SK-N-SH treated with all-trans-retinoic acid at 6 μM for 48 hours (cell line): Measurements from ENCODE around the gene MKKS.

ENCODE experiments used
- ARNTL ChIP-seq: fragments of 450-650 bp; formaldehyde crosslinking; IDR thresholded peaks from 2 replicates; pipeline ENCODE4 v1.5.0; 2020; ENCODE audit warnings: low read depth, mild to moderate bottlenecking, moderate library complexity, borderline replicate concordance
- CREB5 ChIP-seq: fragments of 250-450 bp; sonication (Bioruptor Pico); IDR thresholded peaks from 2 replicates; pipeline ENCODE4 v1.5.1; 2020; ENCODE audit warnings: low read depth, mild to moderate bottlenecking, moderate library complexity
- ISL1 ChIP-seq: fragments of 250-450 bp; sonication (Bioruptor Pico); IDR thresholded peaks from 2 replicates; pipeline ENCODE4 v2.1.2; 2022; ENCODE audit warnings: mild to moderate bottlenecking, moderate library complexity
- RARB ChIP-seq: fragments of 250-450 bp; sonication (Bioruptor Pico); IDR thresholded peaks from 2 replicates; pipeline ENCODE4 v1.8.0; 2021; ENCODE audit warnings: mild to moderate bottlenecking, moderate library complexity
- ZNF565 ChIP-seq: fragments of 450-650 bp; formaldehyde crosslinking; conservative IDR thresholded peaks from 2 replicates; pipeline ENCODE4 v1.5.0; 2020; ENCODE audit warnings: low read depth, mild to moderate bottlenecking, moderate library complexity
- TF ChIP-seq, protein P1 (sequence below): fragments of 250-450 bp; sonication (Bioruptor Pico); IDR thresholded peaks from 2 replicates; pipeline ENCODE4 v1.5.1; 2021; ENCODE audit warnings: mild to moderate bottlenecking, moderate library complexity

DNA sequence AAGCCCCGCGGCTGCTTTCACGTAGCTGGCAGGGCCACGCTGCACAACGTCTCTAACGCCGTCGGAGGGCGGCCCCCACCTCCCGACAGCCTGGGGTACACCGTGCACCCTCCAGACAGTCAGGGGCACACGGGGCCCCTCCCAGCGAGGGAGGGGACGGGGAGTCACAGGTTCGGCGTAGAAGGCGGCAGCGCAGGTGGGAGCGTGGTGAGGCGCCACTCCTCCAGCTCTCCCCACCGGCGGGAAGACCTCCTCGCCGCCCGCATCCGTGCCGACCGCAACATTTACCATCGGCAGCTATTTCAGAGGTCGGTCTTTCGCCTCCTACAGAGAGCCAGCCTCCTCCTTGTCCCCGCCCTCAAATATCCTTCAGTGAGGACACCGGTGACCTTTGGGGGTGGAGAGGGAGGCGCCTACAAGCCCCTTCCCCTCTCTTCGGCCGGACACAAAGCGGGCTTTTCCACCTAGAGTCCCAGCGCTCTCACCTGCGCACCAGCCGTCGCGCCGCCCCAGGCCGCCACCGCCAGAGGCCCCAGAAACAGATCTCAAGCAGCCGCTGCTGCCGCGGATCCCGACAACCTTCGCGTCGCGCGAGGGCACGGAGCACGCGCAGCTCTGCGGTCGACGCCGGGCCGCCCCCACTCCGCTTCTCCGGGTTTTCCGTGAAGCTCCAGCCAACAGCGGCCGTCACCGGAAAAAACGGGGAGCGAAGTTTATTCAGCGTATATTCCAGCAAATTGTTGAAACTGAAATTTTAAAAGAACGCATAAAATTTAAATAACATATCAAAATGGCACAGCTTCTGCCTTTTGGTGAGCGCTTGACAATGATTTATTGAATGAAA, at the start of gene MKKS:
- TF ChIP-seq, protein P1, sequence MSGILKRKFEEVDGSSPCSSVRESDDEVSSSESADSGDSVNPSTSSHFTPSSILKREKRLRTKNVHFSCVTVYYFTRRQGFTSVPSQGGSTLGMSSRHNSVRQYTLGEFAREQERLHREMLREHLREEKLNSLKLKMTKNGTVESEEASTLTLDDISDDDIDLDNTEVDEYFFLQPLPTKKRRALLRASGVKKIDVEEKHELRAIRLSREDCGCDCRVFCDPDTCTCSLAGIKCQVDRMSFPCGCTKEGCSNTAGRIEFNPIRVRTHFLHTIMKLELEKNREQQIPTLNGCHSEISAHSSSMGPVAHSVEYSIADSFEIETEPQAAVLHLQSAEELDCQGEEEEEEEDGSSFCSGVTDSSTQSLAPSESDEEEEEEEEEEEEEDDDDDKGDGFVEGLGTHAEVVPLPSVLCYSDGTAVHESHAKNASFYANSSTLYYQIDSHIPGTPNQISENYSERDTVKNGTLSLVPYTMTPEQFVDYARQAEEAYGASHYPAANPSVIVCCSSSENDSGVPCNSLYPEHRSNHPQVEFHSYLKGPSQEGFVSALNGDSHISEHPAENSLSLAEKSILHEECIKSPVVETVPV (CRISPR knock-in tag): no peak
- no peak for TF ChIP-seq CREB5
- TF ChIP-seq ISL1 (CRISPR knock-in tag): no peak
- TF ChIP-seq RARB: no peak
- no peak for TF ChIP-seq ARNTL (CRISPR knock-in tag)
- TF ChIP-seq ZNF565: no peak
